Erythroblast (primary cell): Measurements from ENCODE around the gene PPFIA4.

Experiments
- DNase-seq, 2 experiments: peaks; one replicate each; lab custom pipeline; 2025; lab: John Stamatoyannopoulos, UW
- GATA1 ChIP-seq: IDR thresholded peaks from 2 replicates; pipeline ENCODE4 v1.6.1; 2011; ENCODE audit warnings: low read depth, mild to moderate bottlenecking, control low read depth, low read length, moderate library complexity
- POLR2A ChIP-seq: IDR thresholded peaks from 2 replicates; pipeline ENCODE4 v1.6.1; 2011; ENCODE audit warnings: mild to moderate bottlenecking, low read length

PPFIA4 gene

GRCh38 chr1:203093754-203094410 lies 67.6 kb downstream of the PPFIA4 start:
- TF ChIP-seq GATA1 = no peak
- no peak for TF ChIP-seq POLR2A
- DNase-seq = no peak

GRCh38 chr1:203095061-203095690 lies 68.9 kb downstream of the PPFIA4 start:
- no peak for DNase-seq
- no peak for TF ChIP-seq GATA1
- no peak for TF ChIP-seq POLR2A

- no peak for TF ChIP-seq GATA1
- no peak for DNase-seq
Measured at GRCh38 chr1:203096566-203096965, 70.3 kb downstream of the PPFIA4 start.

- DNase-seq = no peak
Measured at GRCh38 chr1:203097001-203097400, 70.7 kb downstream of the PPFIA4 start.

GRCh38 chr1:203098445-203098844 lies 72.2 kb downstream of the PPFIA4 start:
- DNase-seq = no peak
- TF ChIP-seq POLR2A (no peak), GATA1 (no peak)

More at GRCh38 chr1:203097001-203097400, 70.7 kb downstream of the PPFIA4 start:
- TF ChIP-seq GATA1 (no peak), POLR2A (no peak)

- TF ChIP-seq GATA1 = no peak
- TF ChIP-seq POLR2A = no peak
- DNase-seq = no peak
Measured at GRCh38 chr1:203098914-203099520, 72.7 kb downstream of the PPFIA4 start.

- TF ChIP-seq GATA1 (no peak), POLR2A (no peak)
- DNase-seq = no peak
Measured at GRCh38 chr1:203099805-203100515, 73.7 kb downstream of the PPFIA4 start.

- no peak for DNase-seq
- TF ChIP-seq POLR2A (no peak), GATA1 (no peak)
Measured at GRCh38 chr1:203100516-203100869, 74.2 kb downstream of the PPFIA4 start.

GRCh38 chr1:203101813-203102634 lies 75.7 kb downstream of the PPFIA4 start:
- DNase-seq = no peak
- TF ChIP-seq POLR2A (no peak), GATA1 (no peak)

GRCh38 chr1:203103216-203103615 lies 76.9 kb downstream of the PPFIA4 start:
- TF ChIP-seq POLR2A = no peak
- DNase-seq = no peak

GRCh38 chr1:203103829-203104495 lies 77.7 kb downstream of the PPFIA4 start:
- no peak for TF ChIP-seq GATA1
- no peak for TF ChIP-seq POLR2A
- DNase-seq = no peak

GRCh38 chr1:203104789-203105390 lies 78.6 kb downstream of the PPFIA4 start:
- no peak for DNase-seq
- TF ChIP-seq GATA1 (no peak), POLR2A (no peak)
